Measurements from ENCODE around the gene ZBTB20.

ZBTB20 gene

GRCh38 chr3:114571363-114571762, 575.7 kb downstream of the ZBTB20 start:
- no peak for DNase-seq (ENCODE audit: low read depth)

GRCh38 chr3:114569186-114569585, 577.9 kb downstream of the ZBTB20 start:
- no peak for DNase-seq (ENCODE audit: low read depth)

- DNase-seq (ENCODE audit: low read depth) = no peak
Observed at GRCh38 chr3:114567771-114568170, 579.3 kb downstream of the ZBTB20 start.

- no peak for DNase-seq (ENCODE audit: low read depth)
Observed at GRCh38 chr3:114566767-114567166, 580.3 kb downstream of the ZBTB20 start.

- DNase-seq (ENCODE audit: low read depth) = no peak
Observed at GRCh38 chr3:114566162-114566755, 580.8 kb downstream of the ZBTB20 start.

GRCh38 chr3:114565216-114565615, 581.9 kb downstream of the ZBTB20 start:
- no peak for DNase-seq (ENCODE audit: low read depth)

- DNase-seq (ENCODE audit: low read depth) = no peak
Observed at GRCh38 chr3:114563720-114564119, 583.4 kb downstream of the ZBTB20 start.

- no peak for DNase-seq (ENCODE audit: low read depth)
Observed at GRCh38 chr3:114562557-114562956, 584.5 kb downstream of the ZBTB20 start.

- DNase-seq (ENCODE audit: low read depth) = no peak
Observed at GRCh38 chr3:114558271-114558670, 588.8 kb downstream of the ZBTB20 start.

- no peak for DNase-seq (ENCODE audit: low read depth)
Observed at GRCh38 chr3:114557791-114558190, 589.3 kb downstream of the ZBTB20 start.

- DNase-seq (ENCODE audit: low read depth) = no peak
Observed at GRCh38 chr3:114556657-114557213, 590.4 kb downstream of the ZBTB20 start.

GRCh38 chr3:114554731-114555130, 592.4 kb downstream of the ZBTB20 start:
- DNase-seq (ENCODE audit: low read depth) = no peak

GRCh38 chr3:114553949-114554593, 593.0 kb downstream of the ZBTB20 start:
- DNase-seq (ENCODE audit: low read depth) = no peak

- no peak for DNase-seq (ENCODE audit: low read depth)
Observed at GRCh38 chr3:114552527-114552812, 594.6 kb downstream of the ZBTB20 start.

GRCh38 chr3:114551770-114552526, 595.1 kb downstream of the ZBTB20 start:
- no peak for DNase-seq (ENCODE audit: low read depth)

GRCh38 chr3:114550165-114550564, 596.9 kb downstream of the ZBTB20 start:
- DNase-seq (ENCODE audit: low read depth) = no peak

GRCh38 chr3:114545193-114545592, 601.9 kb downstream of the ZBTB20 start:
- DNase-seq (ENCODE audit: low read depth) = no peak

- no peak for DNase-seq (ENCODE audit: low read depth)
Observed at GRCh38 chr3:114542359-114542758, 604.7 kb downstream of the ZBTB20 start.

- DNase-seq (ENCODE audit: low read depth) = no peak
Observed at GRCh38 chr3:114539525-114539924, 607.6 kb downstream of the ZBTB20 start.

GRCh38 chr3:114538211-114538610, 608.9 kb downstream of the ZBTB20 start:
- no peak for DNase-seq (ENCODE audit: low read depth)

GRCh38 chr3:114528517-114528916, 618.6 kb downstream of the ZBTB20 start:
- no peak for DNase-seq (ENCODE audit: low read depth)

GRCh38 chr3:114527036-114527644, 619.9 kb downstream of the ZBTB20 start:
- no peak for DNase-seq (ENCODE audit: low read depth)

- no peak for DNase-seq (ENCODE audit: low read depth)
Observed at GRCh38 chr3:114525278-114525677, 621.8 kb downstream of the ZBTB20 start.

All from stimulated activated CD8-positive, alpha-beta memory T cell treated with anti-CD3 and anti-CD28 coated beads, Interleukin-12 subunit alpha, Interleukin-12 subunit beta, amount 100 ng/mL, for 4 hours (primary cell).